Activated CD4-positive, CD25-positive, alpha-beta regulatory T cell treated with anti-CD3 and anti-CD28 coated beads, Interleukin-2, amount 50 U/mL, for 16 hours (primary cell): ENCODE data around the gene SURF6.
A peak's percentile ranks its signal among the peaks of the same experiment; 100 is the strongest.
"Not testable (repeated sequence)": the region's sequence is repeated elsewhere in the genome, so short reads cannot be mapped to it uniquely, and the experiment has no call there.

Source experiments
- DNase-seq: peaks from one replicate; pipeline ENCODE4 v3.0.0-alpha.2; 2020; ENCODE audit warnings: low read depth, low spot score

SURF6 gene

GRCh38 chr9:133348718-133349573 lies 13.0 kb upstream of the SURF6 start:
- no peak for DNase-seq

GRCh38 chr9:133347985-133348717 lies 12.2 kb upstream of the SURF6 start, which contains the start of the genes MED22 and RPL7A:
TSS of gene MED22 (minus strand) at chr9:133348131. CDS start at chr9:133346662, 1,469 bp downstream.
TSS of gene RPL7A (plus strand) at chr9:133348218. CDS start at chr9:133348244, 26 bp downstream.
- DNase-seq, result peak; percentile 83

- no peak for DNase-seq
These were observed 11.6 kb upstream of the SURF6 start for GRCh38 chr9:133347515-133347984.

DNA sequence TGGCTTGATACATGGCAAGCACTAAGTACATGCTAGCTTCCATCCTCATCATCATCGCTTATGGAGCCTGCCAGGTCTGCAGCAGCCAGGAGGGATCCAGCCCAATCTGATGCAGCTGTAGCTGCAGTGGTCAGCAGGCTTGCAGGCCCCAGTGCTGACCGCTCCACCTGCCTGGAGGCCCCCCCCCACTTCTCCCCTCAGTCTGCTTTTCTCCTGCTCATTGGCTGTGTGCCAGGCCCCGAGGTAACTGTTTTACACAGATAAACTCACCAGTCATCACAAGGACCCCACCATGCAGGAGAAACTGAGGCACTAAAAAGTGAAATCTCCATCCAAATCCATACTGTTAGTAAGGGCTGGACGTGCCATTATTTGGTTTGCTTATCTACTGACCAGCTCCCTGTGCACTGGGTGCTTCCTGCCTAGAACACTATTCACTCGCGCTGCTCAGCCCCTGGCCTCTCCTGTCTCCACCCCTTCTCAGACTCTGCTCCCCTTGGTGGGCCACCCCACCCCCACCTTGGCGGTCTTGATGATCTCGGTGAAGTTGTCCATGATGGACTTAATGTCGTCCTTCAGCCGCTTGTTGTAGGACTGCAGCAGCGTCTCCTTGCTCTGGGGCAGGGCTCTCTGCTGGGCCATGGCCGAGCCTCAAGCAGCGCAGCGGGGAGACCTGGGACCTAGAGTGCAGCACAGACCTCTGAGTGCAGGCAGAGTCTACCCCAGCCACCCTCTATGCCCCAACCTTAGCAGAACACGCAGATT lies 10.2 kb upstream of the SURF6 start:
- DNase-seq, result no peak

- no peak for DNase-seq
These were observed 9.6 kb upstream of the SURF6 start for GRCh38 chr9:133345596-133345995.

DNA sequence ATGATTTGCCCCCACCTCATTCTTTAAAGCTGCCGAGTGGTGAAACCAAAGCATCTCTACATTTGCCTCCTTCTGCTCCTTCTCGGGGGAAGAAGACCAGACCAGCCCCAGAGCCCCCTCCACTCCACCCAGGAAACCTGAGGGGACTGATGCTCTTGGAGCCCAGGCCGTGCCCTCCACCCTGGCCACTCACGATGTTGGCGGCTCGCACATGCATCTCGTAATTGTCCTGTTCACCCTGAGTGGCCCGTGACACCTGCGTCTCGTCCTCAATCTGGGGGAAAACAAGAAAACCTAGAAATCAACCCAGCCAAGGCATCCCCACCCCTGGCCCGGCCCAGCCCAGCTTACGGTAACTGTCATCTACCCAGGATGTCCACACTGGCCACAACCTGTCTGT lies 9.0 kb upstream of the SURF6 start:
- DNase-seq, result no peak

- no peak for DNase-seq
These were observed 8.1 kb upstream of the SURF6 start for GRCh38 chr9:133344071-133344470.

GRCh38 chr9:133342570-133342969 lies 6.6 kb upstream of the SURF6 start:
- no peak for DNase-seq

DNA sequence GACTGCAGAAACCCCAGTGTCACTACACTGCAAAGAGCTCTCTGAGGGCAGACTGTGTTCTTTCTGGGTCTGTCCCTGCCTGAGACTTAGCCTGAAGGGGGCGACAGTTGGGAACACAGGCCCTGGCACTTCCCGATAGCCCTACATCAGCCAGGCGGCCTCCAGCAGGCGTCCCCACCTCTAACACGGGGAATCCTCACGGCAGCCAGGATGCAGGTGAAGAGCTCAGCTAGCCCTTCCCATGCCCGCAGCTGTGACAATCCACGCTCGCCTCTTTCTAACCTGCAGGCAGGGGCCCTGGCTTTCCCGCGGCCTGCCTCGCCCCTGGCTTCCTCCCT lies 6.0 kb upstream of the SURF6 start:
- DNase-seq, result no peak

DNA sequence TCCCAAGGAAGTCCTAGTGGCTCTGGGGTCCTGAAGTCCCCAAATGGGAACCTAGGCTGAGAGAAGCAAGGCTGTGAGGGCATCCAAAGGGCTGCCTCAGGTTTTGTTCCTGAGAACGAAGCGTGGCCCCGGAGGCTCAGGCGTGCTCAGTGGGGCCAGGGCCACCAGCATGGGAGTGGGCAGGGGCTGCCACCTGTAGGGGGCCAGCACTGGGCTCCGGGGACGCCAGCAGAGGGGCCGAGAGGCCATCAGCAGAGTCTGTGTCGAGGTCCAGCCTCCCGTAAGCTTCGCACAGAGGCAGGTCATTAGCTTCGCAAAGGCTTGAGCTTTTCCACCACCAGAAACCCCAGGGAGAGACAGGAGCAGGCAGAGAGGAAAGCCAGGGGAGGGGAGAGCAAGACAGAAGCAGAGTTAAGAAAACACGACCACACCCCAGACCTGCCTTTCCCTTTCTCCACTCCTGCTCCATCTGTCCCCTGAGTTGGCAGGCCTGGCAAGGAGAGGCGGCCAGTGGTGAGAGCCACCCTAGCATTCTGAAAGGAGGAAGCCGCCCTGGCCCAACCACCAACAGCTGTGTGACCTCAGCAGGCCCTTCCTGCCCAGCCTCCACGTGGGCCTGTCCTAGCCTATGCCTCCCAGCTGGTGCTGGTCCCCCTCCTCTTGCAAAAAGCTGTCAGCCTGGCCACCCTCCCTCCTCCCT lies 5.5 kb upstream of the SURF6 start:
- DNase-seq, result no peak

GRCh38 chr9:133340916-133341315 lies 4.9 kb upstream of the SURF6 start:
- no peak for DNase-seq

DNA sequence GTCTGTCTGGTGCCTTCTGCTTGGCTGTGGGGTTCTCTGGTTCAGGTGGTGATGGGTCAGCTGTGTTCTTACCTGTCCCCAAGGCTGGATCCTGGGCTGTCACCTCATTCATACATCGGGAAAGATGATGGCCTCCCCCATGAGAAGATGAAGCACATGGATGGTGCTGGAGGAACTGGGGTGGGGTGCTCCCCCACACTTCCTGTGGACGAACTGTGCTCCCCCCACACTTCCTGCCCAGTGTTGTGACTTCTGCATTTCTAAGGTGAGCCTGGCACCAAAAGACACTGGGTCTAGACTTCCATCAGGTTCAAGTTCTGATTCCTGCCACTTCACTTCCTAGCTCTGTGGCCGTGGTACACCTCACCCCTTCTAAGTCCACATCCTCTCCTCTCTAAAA lies 4.3 kb upstream of the SURF6 start:
- DNase-seq, result no peak

- no peak for DNase-seq
These were observed 3.7 kb upstream of the SURF6 start for GRCh38 chr9:133339641-133340040.

DNA sequence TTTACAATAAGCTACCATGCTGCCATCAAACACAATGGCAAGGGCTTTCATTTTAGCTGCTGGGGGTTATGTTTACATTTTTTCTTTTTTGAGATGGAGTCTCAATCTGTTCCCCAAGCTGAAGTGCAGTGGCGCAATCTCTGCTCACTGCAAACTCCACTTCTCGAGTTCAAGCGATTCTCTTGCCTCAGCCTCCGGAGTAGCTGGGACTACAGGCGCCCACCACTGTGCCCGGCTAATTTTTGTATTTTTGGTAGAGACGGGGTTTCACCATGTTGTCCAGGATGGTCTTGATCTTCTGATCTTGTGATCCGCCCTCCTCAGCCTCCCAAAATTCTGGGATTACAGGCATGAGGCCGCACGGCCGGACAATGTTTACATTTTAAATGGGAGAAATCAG lies 1.1 kb downstream of the SURF6 start:
- not testable (repeated sequence) for DNase-seq

DNA sequence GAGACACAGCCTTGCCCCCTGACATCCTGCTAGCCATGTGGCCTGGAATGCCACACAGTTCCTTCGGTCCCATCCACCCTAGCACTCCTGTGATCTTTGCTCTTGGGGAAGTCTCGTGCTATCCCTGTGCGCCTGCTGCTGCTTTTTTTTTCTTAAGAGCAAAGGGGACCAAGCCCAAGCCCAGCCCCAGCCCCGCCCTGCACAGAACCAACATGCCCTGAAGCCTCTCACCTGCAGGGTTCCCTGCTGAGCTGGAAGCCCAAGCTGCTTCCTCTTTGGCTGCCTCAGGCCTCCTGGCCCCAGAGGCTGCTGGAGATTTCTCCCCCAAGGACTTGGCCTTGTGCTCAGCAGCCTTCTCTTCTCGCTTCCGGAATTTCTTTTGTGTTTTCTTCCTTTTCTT lies 1.8 kb downstream of the SURF6 start:
- DNase-seq, result no peak

- no peak for DNase-seq
These were observed 2.4 kb downstream of the SURF6 start for GRCh38 chr9:133333566-133333965.

- DNase-seq, result no peak
These were observed 3.0 kb downstream of the SURF6 start for GRCh38 chr9:133333011-133333410.

DNA sequence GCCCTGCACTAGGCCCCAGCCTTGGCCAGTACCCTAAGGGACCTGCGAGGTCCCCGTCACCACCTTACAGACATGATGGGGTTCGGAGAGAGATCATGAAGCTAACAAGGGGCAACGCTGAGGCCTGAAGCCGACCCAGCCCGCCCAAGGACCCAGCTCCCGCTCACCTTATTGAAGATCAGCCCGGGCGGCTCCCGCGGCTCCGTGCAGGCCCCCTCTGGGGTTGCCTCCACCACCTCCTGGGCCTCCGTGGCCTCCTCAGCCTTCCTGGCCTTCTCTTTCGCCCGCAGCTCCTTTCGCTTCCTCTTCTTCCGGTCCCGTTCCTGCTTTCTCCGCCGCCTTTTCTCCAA lies 3.6 kb downstream of the SURF6 start:
- DNase-seq, result no peak

DNA sequence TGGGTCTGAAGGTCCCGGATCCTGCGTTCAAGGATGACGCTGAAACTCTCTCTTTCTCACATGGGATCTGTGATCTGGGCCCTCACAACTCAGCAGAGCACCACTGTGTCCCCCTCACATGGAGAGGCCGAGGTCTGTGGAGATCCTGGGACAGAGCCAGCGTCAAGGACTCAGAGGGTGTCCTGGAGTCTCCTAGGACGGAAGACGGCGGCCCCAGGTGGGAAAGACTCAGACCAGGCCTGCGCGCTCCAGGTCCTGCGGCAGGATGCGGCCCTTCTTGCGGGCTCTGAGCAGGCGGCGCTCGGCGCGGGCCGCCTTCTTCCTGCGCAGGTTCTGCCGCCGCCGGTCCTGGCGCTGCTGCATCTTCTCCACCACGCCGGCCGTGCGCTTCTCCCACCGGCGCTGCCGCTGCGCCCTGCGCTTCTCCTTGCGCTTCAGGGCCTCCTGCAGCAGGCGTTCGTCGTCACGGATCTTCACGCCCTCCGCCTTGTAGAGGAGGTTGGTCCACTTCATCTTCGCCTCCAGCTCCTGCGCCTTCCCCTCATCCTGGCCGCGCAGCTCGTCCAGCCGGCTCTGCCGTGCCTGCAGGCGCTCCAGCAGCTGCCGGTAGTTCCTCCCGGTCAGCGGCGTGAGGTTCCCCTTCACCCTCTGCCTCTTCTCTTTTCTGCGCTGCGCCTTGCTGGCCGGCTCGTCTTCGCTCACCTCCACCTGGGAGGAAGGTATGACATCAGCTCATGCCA lies 4.2 kb downstream of the SURF6 start:
- DNase-seq, result no peak

GRCh38 chr9:133331221-133331620 lies 4.8 kb downstream of the SURF6 start:
- no peak for DNase-seq
